NCI-H510A treated with DMSO at 0.1 percent for 48 hours (cell line): Measurements from ENCODE around the gene PRKAG2.
A peak's percentile ranks its signal among the peaks of the same experiment; 100 is the strongest.

Source experiments
- DNase-seq: peaks from one replicate; lab custom pipeline; 2025; lab: John Stamatoyannopoulos, UW

PRKAG2 gene

GRCh38 chr7:151615784-151616183 lies 261.1 kb downstream of the PRKAG2 start:
- no peak for DNase-seq

- DNase-seq = no peak
Measured at GRCh38 chr7:151615058-151615457, 261.9 kb downstream of the PRKAG2 start.

GRCh38 chr7:151614019-151614418 lies 262.9 kb downstream of the PRKAG2 start:
- no peak for DNase-seq

GRCh38 chr7:151611878-151612277 lies 265.0 kb downstream of the PRKAG2 start:
- DNase-seq = no peak

GRCh38 chr7:151611041-151611440 lies 265.9 kb downstream of the PRKAG2 start:
- DNase-seq = no peak

- no peak for DNase-seq
Measured at GRCh38 chr7:151608031-151608551, 268.8 kb downstream of the PRKAG2 start.

GRCh38 chr7:151607464-151607867 lies 269.4 kb downstream of the PRKAG2 start:
- no peak for DNase-seq

GRCh38 chr7:151603951-151604350 lies 273.0 kb downstream of the PRKAG2 start:
- no peak for DNase-seq

GRCh38 chr7:151601521-151602305 lies 275.2 kb downstream of the PRKAG2 start:
- DNase-seq = no peak

GRCh38 chr7:151600331-151600730 lies 276.6 kb downstream of the PRKAG2 start:
- no peak for DNase-seq

- DNase-seq = no peak
Measured at GRCh38 chr7:151599401-151600227, 277.3 kb downstream of the PRKAG2 start.

GRCh38 chr7:151597541-151598444 lies 279.1 kb downstream of the PRKAG2 start:
- DNase-seq = peak; percentile 5

- peak; percentile 4 for DNase-seq
Measured at GRCh38 chr7:151595702-151596350, 281.1 kb downstream of the PRKAG2 start.

GRCh38 chr7:151592868-151593486 lies 283.9 kb downstream of the PRKAG2 start:
- no peak for DNase-seq

GRCh38 chr7:151592330-151592729 lies 284.6 kb downstream of the PRKAG2 start:
- no peak for DNase-seq

- DNase-seq = no peak
Measured at GRCh38 chr7:151591866-151592265, 285.0 kb downstream of the PRKAG2 start.

GRCh38 chr7:151590850-151591771 lies 285.8 kb downstream of the PRKAG2 start:
- DNase-seq = no peak

GRCh38 chr7:151590071-151590849 lies 286.7 kb downstream of the PRKAG2 start:
- no peak for DNase-seq

- DNase-seq = no peak
Measured at GRCh38 chr7:151588982-151589381, 287.9 kb downstream of the PRKAG2 start.
